HG03378 (cell line): Measurements from ENCODE around the gene OR2T6.
"Not testable (repeated sequence)": the region's sequence is repeated elsewhere in the genome, so short reads cannot be mapped to it uniquely, and the experiment has no call there.

Source experiments
- ATAC-seq: cut with Tn5 transposase; IDR thresholded peaks from one replicate; pipeline ENCODE4 v1.9.1; 2021; ENCODE audit warnings: mild to moderate bottlenecking, moderate library complexity; ENCODE audit not compliant: unreplicated experiment

Gene OR2T6, protein sequence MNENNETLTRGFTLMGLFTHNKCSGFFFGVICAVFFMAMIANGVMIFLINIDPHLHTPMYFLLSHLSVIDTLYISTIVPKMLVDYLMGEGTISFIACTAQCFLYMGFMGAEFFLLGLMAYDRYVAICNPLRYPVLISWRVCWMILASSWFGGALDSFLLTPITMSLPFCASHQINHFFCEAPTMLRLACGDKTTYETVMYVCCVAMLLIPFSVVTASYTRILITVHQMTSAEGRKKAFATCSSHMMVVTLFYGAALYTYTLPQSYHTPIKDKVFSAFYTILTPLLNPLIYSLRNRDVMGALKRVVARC

GRCh38 chr1:248375446-248375845, at the start of gene OR2T6:
Gene OR2T6, plus strand, starts transcription at chr1:248375746. Its CDS starts 11,863 bp downstream, at chr1:248387609.
- ATAC-seq = no peak

- no peak for ATAC-seq
Observed at GRCh38 chr1:248343451-248343850, 32.1 kb upstream of the OR2T6 start.

DNA sequence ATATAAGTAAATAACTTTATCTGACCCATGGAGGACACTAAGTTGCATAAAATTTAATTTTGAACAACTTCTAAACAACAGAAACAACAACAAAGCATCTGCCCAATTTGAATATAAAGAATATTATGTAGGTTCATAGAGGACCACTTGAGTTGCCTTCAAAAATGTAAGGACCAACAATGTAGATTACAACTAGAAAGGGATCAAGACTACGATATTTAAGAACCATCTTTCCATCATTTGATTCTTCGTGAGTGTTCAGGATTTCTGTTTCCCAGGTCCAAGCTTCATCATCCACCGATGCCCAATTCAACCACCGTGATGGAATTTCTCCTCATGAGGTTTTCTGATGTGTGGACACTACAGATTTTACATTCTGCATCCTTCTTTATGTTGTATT, 27.1 kb upstream of the OR2T6 start, which contains the start of gene OR14C36:
Gene OR14C36 (plus strand): TSS at position 301 of the 400 bp plus-strand sequence. CDS start 0 bp downstream, at position 301.
- no peak for ATAC-seq

DNA sequence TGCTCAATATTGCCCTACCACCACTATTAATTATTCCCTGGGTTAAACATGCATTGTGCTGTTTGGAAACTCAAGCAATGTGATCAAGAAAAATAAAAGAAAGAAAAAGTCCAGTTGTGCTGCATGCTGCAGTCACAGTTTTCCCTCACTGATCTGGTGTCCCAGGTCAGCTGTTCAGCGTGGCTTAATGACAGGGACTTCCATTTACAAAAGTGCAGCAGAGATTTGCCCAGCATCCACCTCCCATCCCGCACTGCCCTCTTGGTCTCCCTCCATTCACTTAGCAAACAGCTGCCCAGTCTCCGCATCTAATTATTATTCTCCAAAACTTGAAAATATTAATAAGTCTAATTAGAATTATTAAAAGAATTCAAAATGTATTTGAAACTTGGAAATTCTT, 16.1 kb upstream of the OR2T6 start:
- ATAC-seq = no peak

DNA sequence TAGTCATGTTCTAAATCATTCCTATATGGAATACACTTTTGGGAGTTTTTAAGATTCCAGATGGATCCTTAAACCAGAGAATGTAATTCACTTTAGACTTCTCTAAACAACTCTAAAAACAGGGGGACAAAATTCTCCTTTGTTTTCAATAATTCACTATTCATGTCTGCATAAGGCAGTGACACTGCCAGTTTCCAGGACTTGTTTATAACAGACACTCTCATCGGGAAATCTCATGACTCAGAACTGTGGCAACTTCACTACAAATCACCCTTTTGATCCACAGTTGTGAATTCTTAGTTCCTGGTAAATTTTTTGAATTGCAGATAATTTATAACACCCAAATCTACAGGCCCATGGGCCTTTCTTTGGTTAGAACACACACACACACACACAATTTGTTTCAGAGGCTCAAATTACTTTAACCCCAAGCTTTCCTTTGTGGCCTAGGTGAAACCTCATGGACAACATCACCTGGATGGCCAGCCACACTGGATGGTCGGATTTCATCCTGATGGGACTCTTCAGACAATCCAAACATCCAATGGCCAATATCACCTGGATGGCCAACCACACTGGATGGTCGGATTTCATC, 14.3 kb upstream of the OR2T6 start, which contains the start of gene OR2T4:
Gene OR2T4 (plus strand): TSS at position 545 of the 595 bp plus-strand sequence. CDS start 0 bp downstream, at position 545.
- no peak for ATAC-seq

- no peak for ATAC-seq
Observed at GRCh38 chr1:248366609-248367008, 8.9 kb upstream of the OR2T6 start.

- ATAC-seq = no peak
Observed at GRCh38 chr1:248372394-248372793, 3.2 kb upstream of the OR2T6 start.

DNA sequence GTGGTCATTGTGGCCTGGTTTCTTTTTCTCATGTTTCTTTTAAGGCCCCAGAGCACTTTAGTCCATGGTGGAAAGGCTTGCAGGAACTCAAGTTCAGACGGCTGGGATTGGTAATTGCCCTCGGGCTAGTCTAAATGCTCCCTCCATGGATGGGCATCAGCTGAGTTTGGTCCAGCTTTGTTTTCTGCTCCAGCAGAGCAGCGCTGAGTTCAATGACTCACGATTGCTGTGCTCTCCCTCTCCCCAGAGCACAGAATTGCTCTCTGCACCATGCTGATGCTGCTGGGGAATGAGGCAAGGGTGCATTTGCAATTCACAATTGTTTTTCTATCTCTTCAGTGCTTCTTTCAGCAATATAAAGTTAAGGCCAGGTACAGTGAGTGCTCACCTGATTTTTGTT, 1.8 kb upstream of the OR2T6 start:
- no peak for ATAC-seq

DNA sequence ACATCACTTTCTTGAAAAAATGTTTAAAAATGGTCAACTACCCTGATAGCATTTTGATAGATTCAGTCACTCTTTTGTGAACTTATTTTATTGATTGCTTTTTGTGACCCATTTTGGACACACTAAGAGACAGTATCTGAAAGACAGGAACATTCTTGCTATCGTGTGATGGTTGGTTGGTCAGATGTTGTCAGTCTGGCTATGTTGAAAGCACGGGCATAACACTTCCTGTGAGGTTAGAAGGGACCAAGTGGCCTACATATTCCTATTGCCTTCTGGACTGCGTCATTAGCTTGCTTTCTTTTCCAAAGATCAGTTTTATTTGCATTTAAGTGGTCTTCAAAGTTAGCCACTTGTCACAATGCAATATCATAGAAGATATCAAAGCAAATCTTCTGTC, 1.4 kb downstream of the OR2T6 start:
- ATAC-seq = no peak

- no peak for ATAC-seq
Observed at GRCh38 chr1:248380854-248381253, 5.3 kb downstream of the OR2T6 start.

DNA sequence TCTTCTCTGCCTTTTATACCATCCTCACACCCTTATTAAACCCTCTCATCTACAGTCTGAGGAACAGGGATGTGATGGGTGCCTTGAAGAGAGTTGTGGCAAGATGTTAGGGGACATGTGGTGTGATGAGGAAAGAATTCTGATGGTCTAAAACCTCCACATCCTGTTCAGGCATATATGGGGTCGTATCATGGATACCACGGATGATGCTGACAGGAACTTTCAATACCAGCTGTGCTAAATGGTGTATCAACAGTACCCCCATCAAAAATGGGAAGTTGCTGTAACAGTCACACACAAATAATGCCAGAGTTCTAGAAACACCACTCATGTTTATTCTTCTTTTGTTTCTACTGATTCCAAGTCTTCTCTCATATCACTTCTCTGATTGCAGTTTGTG, 12.9 kb downstream of the OR2T6 start:
- no peak for ATAC-seq

- ATAC-seq = no peak
Observed at GRCh38 chr1:248393050-248393449, 17.5 kb downstream of the OR2T6 start.

GRCh38 chr1:248402748-248403147, 27.2 kb downstream of the OR2T6 start, which contains the start of gene OR2T1:
Gene OR2T1, plus strand, starts transcription at chr1:248403048. Its CDS starts 3,100 bp downstream, at chr1:248406148.
- no peak for ATAC-seq

DNA sequence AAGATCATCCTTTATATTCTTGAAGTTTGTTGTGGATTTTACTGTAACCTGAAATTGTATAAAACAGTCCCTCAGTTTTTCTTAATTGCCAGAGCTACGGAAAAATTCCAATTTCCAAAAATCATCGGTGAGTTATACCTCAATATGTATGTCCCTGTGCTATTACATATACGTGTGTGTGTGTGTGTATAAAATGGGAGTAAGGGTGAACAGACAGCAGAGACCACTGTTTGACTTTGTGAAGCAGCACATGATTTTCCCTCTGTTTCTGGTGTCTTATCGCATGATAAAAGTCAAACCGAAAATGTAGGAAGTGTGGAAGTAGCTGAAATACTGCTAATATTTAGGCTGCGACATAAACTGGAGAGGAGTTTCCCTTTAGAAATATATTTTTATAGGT, 28.5 kb downstream of the OR2T6 start:
- no peak for ATAC-seq

DNA sequence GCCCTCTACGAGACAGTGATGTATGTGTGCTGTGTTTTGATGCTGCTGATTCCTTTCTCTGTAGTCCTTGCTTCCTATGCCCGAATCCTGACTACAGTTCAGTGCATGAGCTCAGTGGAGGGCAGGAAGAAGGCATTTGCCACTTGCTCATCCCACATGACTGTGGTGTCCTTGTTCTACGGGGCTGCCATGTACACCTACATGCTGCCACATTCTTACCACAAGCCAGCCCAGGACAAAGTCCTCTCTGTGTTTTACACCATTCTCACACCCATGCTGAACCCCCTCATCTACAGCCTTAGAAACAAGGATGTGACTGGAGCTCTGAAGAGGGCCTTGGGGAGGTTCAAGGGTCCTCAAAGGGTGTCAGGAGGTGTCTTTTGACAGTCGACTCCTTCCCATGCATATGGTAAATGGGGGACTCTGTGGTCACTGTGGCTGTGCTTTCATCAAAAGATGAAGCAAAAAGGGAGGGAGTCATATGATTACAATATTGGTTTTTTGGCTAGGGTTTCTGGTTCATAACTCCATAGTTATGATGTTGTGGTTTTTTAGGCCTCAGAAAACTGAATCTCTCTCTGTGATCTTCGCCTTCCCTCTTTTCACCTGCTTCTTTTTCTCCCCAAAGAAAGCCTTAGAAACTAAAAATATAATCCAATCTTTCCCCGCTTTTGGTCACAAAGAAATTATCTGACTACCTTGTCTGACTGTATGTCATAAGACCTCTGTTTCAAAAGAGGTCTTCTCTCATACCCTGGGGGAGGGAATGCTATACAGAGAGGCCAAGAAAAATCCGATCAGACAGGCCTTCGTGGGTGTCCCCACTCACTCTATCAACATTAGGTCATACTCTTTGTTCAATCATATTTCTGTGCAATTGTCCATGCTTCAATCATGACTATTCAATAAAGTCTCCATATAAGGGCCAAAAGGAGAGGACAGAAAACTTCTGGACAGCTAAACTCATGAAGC, 31.5 kb downstream of the OR2T6 start:
- no peak for ATAC-seq

DNA sequence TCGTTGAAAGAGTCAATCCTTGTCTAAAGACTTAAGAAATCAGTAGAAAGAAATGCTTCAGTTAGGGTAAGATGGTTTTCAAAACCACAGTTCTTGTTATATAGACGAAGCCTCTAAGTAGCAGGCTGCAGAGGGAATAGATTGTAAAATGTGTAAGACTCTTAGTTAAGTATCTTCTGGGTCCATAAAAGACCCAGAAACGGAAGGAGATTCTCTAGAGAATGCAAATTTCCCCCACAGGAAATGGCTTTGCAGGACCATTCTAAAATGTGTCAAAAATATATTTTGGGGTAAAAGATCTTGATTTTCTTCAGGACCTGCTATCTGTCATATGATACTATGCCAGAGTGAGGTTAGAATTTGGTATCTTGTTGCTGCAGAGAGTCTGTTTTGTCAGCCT, 40.7 kb downstream of the OR2T6 start:
- ATAC-seq = no peak

GRCh38 chr1:248417854-248418253, 42.3 kb downstream of the OR2T6 start:
- no peak for ATAC-seq

GRCh38 chr1:248421384-248421783, 45.8 kb downstream of the OR2T6 start:
- no peak for ATAC-seq

- ATAC-seq = peak; percentile 57
Observed at GRCh38 chr1:248427526-248428191, 52.1 kb downstream of the OR2T6 start.

DNA sequence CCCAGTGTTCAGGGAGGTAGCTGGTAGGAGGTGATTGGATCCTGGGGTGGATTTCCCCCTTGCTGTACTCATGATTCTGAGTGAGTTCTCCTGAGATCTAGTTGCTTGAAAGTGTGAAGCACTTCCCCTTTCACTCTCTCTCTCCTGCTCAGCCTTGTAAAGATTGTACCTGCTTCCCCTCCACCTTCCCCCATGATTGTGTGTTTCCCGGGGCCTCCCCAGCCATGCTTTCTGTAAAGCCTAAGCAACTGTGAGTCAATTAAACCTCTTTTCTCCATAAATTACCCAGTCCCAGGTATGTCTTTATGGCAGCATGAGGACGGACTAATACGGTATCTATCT, 52.6 kb downstream of the OR2T6 start:
- peak; percentile 97 for ATAC-seq

DNA sequence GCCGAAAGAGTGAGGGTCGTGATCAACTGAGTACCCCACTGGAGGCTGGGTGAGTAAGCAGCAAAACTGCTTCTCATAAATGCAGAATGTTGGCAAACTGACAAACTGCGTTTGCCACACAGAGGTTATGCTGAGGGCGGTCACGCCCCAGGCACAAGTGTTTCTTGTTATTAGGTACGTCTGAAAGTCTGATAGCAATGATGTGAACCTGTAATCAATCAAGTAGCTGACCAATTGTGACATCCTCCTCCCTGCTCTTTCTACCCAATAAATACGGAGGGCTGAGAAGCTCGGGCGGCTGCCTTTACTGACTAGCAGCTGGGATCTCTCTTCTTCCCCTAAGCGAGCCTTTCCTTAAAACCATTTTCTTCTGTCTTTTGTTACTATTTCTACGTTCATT, 56.1 kb downstream of the OR2T6 start:
- not testable (repeated sequence) for ATAC-seq
